Panc1 (cell line): ENCODE data around the gene STARD3NL. TPM values are rescaled to one million over a fixed set of nuclear protein-coding genes. Genes with fewer than 3 reads are reported as not detected.

Experiments used
- ATAC-seq: fragments of 200-7000 bp; cut with Tn5 transposase; 2 replicates; pipeline ENCODE4 v1.9.1; 2020; ENCODE audit warnings: mild to moderate bottlenecking, moderate library complexity
- BruUV-seq: library from RNA; stranded (reverse); fragments of 400-500 nt; replicated peaks from 2 replicates; lab custom pipeline; 2021; lab: Mats Ljungman, UMichigan
- CTCF ChIA-PET: fragments of 300-600 bp; sonication (Branson Sonifier 250); formaldehyde crosslinking; loops from one replicate; lab custom pipeline; 2022; ENCODE audit warnings: antibody characterized with exemption; lab: Charles Lee
- POLR2A ChIA-PET: fragments of 300-600 bp; sonication (Branson Sonifier 250); formaldehyde crosslinking; loops from one replicate; lab custom pipeline; 2022; ENCODE audit warnings: antibody characterized with exemption; lab: Charles Lee
- DNase-seq: peaks from one replicate; pipeline ENCODE4 v3.0.0-alpha.2; 2010; ENCODE audit warnings: low read depth, low spot score
- H3K27ac ChIP-seq: 2 replicates; pipeline ENCODE4 v1.5.1; 2011; ENCODE audit warnings: mild to moderate bottlenecking, low read length, inconsistent platforms
- H3K27me3 ChIP-seq: fragments of 200-500 bp; sonication (Bioruptor generic); 2 replicates; pipeline ENCODE4 v1.6.0; 2014; ENCODE audit warnings: low read length, inconsistent platforms; ENCODE audit not compliant: control insufficient read depth, insufficient read depth
- H3K36me3 ChIP-seq: fragments of 200-500 bp; sonication (Bioruptor generic); 2 replicates; pipeline ENCODE4 v1.5.1; 2014; ENCODE audit warnings: inconsistent platforms, mild to moderate bottlenecking, low read length, moderate library complexity; ENCODE audit not compliant: control insufficient read depth, insufficient read depth
- H3K4me1 ChIP-seq: 2 replicates; pipeline ENCODE4 v1.5.1; 2011; ENCODE audit warnings: inconsistent platforms, mild to moderate bottlenecking, low read length, moderate library complexity; ENCODE audit not compliant: control insufficient read depth, insufficient read depth
- H3K4me3 ChIP-seq, 2 experiments: 2 replicates each; pipeline ENCODE4 v1.5.1; 2011 to 2012; ENCODE audit warnings: low read depth in 2 of 2, low read length in 2 of 2, mild to moderate bottlenecking in 2 of 2, inconsistent platforms in 1 of 2, moderate library complexity in 1 of 2
- H3K9me3 ChIP-seq: fragments of 200-500 bp; sonication (Bioruptor generic); 2 replicates; pipeline ENCODE4 v1.5.1; 2014; ENCODE audit warnings: low read depth, mild to moderate bottlenecking, inconsistent platforms, low read length, moderate library complexity; ENCODE audit not compliant: control insufficient read depth, insufficient read depth
- POLR2AphosphoS5 ChIP-seq: IDR thresholded peaks from 2 replicates; pipeline ENCODE4 v1.6.1; 2012; ENCODE audit warnings: mild to moderate bottlenecking, low read depth, low read length, moderate library complexity
- REST ChIP-seq, 2 experiments: IDR thresholded peaks; 2 replicates each; pipeline ENCODE4 v1.6.1; 2011 to 2012; ENCODE audit warnings: low read depth in 2 of 2, control low read depth in 1 of 2, low read length in 1 of 2, mild to moderate bottlenecking in 1 of 2, moderate library complexity in 1 of 2; ENCODE audit not compliant: insufficient read depth in 1 of 2
- SIN3A ChIP-seq: IDR thresholded peaks from 2 replicates; pipeline ENCODE4 v1.6.1; 2012; ENCODE audit warnings: low read depth, mild to moderate bottlenecking, low read length, moderate library complexity, borderline replicate concordance; ENCODE audit not compliant: insufficient read depth
- TCF7L2 ChIP-seq: IDR thresholded peaks from 2 replicates; pipeline ENCODE4 v1.6.1; 2011; ENCODE audit warnings: mild to moderate bottlenecking, low read depth, low read length, inconsistent platforms
- in situ Hi-C: cut with HindIII; loops from 2 replicates; pipeline ENCODE4 v1.10.0; 2016; ENCODE audit warnings: low sequenced_read_pairs, low pct_unique_long_range_greater_than_20kb
- intact Hi-C: fragments of 100-400 bp; cut with micrococcal nuclease; formaldehyde crosslinking; loops from one replicate; pipeline ENCODE4 v1.10.0; 2022; ENCODE audit not compliant: unreplicated experiment
- total RNA-seq: library from RNA; stranded (reverse); gene quantifications from one replicate; pipeline ENCODE4 v1.2.1, GENCODE V29; 2021; ENCODE audit not compliant: unreplicated experiment
- TF ChIP-seq, protein P1 (sequence below): fragments of 450-650 bp; IDR thresholded peaks from 2 replicates; pipeline ENCODE4 v1.5.1; 2017; ENCODE audit warnings: mild to moderate bottlenecking

Gene STARD3NL
- total RNA-seq, 1 experiment from 2014 or later = 75.7 TPM

- TF ChIP-seq POLR2AphosphoS5 (no peak), REST (IDR thresholded peaks at IDR 0.05; ENCODE audit: insufficient read depth in 1 of 2, low read depth in 2 of 2, low read length in 1 of 2) (no peak), SIN3A (no peak), TCF7L2 (no peak)
- TF ChIP-seq, protein P1, sequence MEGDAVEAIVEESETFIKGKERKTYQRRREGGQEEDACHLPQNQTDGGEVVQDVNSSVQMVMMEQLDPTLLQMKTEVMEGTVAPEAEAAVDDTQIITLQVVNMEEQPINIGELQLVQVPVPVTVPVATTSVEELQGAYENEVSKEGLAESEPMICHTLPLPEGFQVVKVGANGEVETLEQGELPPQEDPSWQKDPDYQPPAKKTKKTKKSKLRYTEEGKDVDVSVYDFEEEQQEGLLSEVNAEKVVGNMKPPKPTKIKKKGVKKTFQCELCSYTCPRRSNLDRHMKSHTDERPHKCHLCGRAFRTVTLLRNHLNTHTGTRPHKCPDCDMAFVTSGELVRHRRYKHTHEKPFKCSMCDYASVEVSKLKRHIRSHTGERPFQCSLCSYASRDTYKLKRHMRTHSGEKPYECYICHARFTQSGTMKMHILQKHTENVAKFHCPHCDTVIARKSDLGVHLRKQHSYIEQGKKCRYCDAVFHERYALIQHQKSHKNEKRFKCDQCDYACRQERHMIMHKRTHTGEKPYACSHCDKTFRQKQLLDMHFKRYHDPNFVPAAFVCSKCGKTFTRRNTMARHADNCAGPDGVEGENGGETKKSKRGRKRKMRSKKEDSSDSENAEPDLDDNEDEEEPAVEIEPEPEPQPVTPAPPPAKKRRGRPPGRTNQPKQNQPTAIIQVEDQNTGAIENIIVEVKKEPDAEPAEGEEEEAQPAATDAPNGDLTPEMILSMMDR = no peak
- no peak for ATAC-seq
- Histone ChIP-seq H3K4me1 (no peaks in the 10 kb centered on the region), H3K27me3 (no peaks in the 10 kb centered on the region), H3K36me3 (no peaks in the 10 kb centered on the region), H3K4me3 (no peak overlapping the region), H3K9me3 (no peaks in the 10 kb centered on the region), H3K27ac (no peak overlapping the region)
- BruUV-seq = no TSS peak
- intact Hi-C loops = no loop called here
- ChIA-PET CTCF (no interaction called here), POLR2A (no interaction called here)
- in situ Hi-C loops = no loop called here
- DNase-seq = no peak
These were observed 31.0 kb upstream of the STARD3NL start for GRCh38 chr7:38147005-38147404.

- Histone ChIP-seq H3K9me3 (no peaks in the 10 kb centered on the region), H3K4me3 (no peak overlapping the region), H3K27me3 (no peaks in the 10 kb centered on the region; the same call in 1 of the 2 replicates), H3K27ac (no peak overlapping the region), H3K36me3 (no peaks in the 10 kb centered on the region), H3K4me1 (no peaks in the 10 kb centered on the region)
- ATAC-seq (no peak), DNase-seq (no peak)
- in situ Hi-C loops = no loop called here
- intact Hi-C loops = no loop called here
- CTCF ChIA-PET = no interaction called here
- BruUV-seq = no TSS peak
- POLR2A ChIA-PET = no interaction called here
- TF ChIP-seq POLR2AphosphoS5 = no peak
- TF ChIP-seq TCF7L2 = no peak
These were observed 26.5 kb upstream of the STARD3NL start for GRCh38 chr7:38151556-38151955.

- POLR2A ChIA-PET = no interaction called here
- TF ChIP-seq POLR2AphosphoS5 (no peak), SIN3A (no peak), TCF7L2 (no peak), REST (IDR thresholded peaks at IDR 0.05; ENCODE audit: insufficient read depth in 1 of 2, low read depth in 2 of 2, low read length in 1 of 2) (no peak)
- TF ChIP-seq, protein P1 = no peak
These were observed 24.5 kb upstream of the STARD3NL start for GRCh38 chr7:38153515-38153914.

More at GRCh38 chr7:38153515-38153914, 24.5 kb upstream of the STARD3NL start:
- DNase-seq (no peak), ATAC-seq (no peak)
- H3K4me1 ChIP-seq = no peaks in the 10 kb centered on the region
- H3K9me3 ChIP-seq = no peaks in the 10 kb centered on the region
- no TSS peak for BruUV-seq
- H3K27me3 ChIP-seq = no peaks in the 10 kb centered on the region; the same call in 1 of the 2 replicates
- no peaks in the 10 kb centered on the region for H3K36me3 ChIP-seq
- H3K27ac ChIP-seq = no peak overlapping the region
- intact Hi-C loops = no loop called here
- CTCF ChIA-PET = no interaction called here
- in situ Hi-C loops = no loop called here
- no peak overlapping the region for H3K4me3 ChIP-seq
